GM21737 (cell line): Measurements from ENCODE around the gene CSRNP3.
A peak's percentile ranks its signal among the peaks of the same experiment; 100 is the strongest.
"Not testable (repeated sequence)": the region's sequence is repeated elsewhere in the genome, so short reads cannot be mapped to it uniquely, and the experiment has no call there.

ENCODE experiments used
- ATAC-seq: cut with Tn5 transposase; IDR thresholded peaks from one replicate; pipeline ENCODE4 v1.9.1; 2021; ENCODE audit warnings: mild to moderate bottlenecking, moderate library complexity; ENCODE audit not compliant: unreplicated experiment

CSRNP3 gene

DNA sequence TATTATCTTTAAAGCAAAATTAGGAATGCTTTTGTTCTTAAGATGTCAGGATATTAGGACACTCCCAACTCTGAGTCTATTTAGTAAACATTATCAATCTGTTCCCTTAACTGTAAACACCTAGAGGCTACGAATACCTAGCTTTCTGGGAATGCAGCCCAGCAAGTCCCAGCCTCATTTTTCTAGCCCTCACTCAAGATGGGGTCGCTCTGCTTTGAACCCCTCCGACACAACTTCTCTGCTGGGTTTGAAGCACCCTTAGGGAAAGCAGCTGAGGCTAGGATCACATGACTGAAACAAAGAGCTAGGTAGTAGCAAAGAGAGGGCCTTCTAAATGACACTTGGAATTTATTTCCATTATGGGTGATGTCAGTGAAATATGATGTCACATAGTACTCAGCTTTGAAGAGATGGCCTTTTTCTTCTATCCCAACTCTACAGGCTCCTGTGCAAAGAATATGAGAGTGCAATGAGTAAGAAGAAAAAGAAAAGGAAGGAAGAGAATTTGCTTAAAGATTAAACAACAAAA lies 114.7 kb downstream of the CSRNP3 start:
- no peak for ATAC-seq

- no peak for ATAC-seq
Observed at GRCh38 chr2:165586019-165586418, 116.5 kb downstream of the CSRNP3 start.

GRCh38 chr2:165587335-165587938 lies 117.9 kb downstream of the CSRNP3 start:
- peak; percentile 76 for ATAC-seq

GRCh38 chr2:165590999-165591398 lies 121.5 kb downstream of the CSRNP3 start:
- ATAC-seq = not testable (repeated sequence)

DNA sequence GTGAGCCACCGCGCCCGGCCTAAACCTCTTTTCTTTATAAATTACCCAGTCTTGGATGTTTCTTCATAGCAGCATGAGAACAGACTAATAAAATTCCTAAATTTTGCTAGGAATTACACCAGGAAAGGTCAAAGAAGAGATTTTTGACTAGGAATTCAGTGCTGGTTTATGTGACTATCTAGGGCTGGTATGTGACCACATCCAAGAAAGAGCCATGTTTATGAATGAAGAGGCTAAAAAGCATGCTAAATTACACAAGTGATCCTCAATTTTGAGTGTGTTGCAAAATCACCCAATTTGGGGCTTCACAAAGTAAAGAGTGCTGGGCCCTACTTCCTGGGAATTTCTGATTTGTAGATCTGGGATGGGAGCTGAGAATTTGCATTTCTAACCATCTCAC lies 123.6 kb downstream of the CSRNP3 start:
- no peak for ATAC-seq

DNA sequence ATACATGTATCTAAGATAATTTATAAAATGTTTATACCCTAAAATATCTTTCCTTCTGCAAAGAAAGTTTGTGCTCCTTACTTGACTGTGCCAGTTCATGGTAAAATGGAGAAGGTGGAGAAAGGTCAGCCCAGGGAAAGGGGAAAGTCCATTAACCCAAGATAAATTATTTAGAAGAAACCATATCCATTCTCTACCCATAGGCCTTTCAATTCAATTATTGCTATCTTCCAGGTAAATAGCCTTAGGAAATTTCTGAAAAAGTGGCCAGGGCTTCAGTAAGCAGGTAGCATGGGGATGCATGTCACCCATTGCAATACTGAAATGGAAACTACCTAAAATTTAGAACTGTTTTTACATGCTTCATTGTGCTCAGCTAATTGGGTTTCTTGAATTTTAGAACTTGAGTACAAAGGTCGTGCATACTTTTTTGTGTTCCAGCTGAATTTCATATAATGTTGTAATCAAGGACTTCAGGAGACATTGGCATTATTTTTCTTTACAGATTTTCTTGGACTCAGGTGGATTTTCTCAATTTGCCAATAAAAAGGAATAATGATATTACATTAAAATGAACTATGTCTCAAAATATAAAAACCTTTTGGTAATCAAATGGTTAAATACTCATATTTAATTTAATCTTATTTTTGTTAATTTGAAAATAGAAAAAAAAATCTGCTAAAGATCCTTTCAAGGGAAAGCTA lies 124.9 kb downstream of the CSRNP3 start:
- ATAC-seq = no peak

DNA sequence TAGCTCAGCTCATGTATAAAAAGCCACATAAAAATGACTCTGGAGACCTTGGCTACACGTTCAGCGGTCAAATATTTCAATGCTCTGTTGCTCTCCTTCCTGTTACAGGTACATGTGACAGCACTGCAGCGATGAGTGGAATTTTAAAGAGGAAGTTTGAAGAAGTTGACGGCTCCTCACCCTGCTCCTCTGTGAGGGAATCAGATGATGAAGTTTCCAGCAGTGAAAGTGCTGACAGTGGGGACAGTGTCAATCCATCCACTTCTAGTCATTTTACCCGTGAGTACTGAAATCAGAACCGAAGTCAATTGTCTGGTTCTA lies 125.4 kb downstream of the CSRNP3 start:
- peak; percentile 93 for ATAC-seq

GRCh38 chr2:165596788-165597187 lies 127.3 kb downstream of the CSRNP3 start:
- no peak for ATAC-seq

DNA sequence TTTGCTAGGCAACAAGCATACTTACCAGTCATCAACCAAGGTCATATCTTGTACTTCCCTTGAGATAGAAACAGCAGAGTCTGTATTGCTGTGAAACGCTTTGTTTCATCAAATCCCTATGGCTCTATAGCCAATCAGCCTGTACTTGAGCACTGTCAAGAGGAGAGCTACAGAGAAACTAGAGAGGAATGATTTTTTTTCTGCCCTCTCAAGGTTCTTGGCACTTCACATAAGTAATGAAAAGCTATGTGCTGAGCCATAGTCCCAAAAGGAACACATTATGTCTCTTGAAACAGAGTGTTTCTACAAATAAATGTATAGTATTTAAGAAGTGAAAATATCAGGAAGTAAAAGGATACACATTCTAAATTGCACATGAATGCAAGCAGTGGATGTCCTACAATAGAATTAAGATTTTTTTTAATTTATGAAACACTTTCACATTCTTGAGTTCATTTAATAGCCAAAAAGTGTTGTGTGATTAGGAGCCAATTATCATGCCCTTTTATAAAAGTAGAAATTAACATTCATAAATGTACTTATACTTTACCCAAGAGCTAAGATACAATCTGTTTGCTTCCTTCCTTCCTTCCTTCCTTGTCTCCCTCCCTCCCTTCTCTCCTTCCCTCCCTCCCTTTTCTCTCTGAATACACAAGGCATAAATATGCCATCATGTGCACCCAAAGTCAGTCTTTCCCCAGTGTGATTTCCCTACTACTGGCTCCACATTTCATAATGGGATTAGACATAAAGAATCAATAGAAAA lies 131.8 kb downstream of the CSRNP3 start:
- ATAC-seq = no peak

DNA sequence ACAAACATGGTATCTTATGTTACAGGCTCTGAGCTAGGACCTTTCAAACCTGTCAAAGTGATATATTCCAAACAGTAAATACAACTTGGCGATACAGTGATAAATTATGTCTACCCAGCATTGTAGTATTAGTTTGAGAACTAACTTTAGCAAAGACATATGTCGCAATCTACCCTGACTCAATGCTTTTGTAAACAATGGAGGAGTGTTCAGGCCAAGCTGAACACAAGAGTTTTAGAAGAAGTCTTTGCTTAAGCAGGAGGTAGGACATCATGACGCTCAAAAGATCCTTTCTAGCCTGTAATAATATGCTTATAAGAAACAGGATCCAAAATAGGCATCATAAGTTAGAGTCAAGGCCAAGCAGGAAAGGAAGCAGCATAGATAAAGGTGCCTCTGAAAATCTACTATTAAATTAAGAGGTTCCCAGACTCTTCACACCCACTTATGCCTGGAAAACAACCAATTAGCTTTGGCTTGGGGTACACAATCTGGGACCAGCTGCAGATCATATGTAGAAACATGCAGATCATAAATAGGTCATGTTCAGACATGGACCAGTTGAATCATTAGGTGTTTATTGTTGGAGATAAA lies 132.5 kb downstream of the CSRNP3 start:
- no peak for ATAC-seq

GRCh38 chr2:165609672-165610071 lies 140.2 kb downstream of the CSRNP3 start:
- ATAC-seq = no peak

GRCh38 chr2:165610591-165611029 lies 141.1 kb downstream of the CSRNP3 start:
- ATAC-seq = no peak

DNA sequence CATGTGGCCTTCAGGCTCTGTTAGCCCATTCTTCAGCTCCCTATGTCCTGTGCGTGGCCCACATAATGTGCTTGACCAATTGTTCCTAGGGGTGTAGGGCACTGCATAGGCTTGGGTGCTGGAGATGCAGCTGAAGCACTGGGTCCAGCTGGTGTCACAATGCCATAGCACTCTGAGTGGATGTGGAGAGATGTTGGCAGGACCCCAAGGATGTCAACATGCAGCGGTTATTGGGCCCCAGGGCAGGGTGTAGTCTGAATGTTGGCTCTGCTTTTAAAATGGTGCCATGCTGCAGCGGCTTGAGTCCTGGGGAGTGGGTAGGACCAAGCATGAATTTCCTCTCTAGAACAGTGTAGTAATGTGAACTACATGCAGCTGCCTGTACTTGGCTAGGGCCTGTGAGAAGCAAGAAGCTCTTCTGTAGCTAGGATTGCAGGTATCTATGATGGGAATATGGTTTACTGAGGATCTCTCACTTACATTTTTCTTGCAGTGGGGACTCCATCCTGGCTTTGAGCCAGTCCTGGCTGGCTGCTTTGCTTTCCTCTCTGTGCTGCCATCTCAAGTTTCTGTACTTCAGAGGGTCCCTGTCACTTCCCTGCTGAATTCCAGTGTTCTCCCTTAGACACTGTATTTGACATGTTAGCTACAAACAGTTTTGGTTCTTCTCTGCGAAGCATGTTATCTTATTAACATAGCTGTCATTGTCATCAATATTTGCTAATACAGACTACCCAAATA lies 148.4 kb downstream of the CSRNP3 start:
- no peak for ATAC-seq

DNA sequence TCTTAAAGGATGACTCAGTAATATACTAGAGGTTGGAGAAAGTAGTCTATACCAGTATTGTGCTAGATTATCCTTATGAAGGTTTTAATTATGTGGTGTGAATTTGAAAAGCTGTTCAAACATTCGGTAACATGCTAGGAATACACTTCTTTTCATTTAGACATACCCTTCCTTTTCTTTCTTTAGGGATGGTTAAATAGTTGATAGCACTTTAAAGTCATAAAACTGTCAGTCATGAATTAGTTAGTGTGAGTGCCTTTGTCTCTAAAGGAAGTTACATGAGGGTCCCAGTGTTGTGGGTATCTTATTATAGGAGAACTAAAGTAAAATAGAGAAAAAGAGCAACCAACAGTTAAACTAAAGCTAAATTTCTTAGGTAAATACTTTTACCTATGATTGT lies 149.3 kb downstream of the CSRNP3 start:
- no peak for ATAC-seq

DNA sequence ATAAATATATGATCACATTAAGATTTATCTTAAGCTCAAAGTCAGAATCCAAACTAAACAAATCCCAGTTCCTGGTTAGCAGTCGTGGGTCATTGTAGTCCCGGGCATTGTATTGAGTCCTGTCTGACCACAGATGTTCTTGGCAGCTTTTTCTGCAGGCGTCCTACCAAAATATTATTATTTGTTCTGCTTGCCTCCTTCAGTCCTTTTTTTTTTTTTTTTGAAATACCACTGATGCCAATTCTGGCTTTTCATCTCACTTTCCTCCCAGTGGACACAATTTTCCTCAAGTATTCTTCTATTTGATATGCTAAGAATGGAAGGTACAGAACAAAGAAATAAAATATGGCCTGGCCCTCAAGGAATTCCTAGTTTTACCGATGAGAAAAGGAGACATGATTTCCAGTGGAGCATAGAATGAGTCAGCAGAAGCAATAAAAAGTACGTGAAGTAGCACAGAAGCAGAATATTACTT lies 151.6 kb downstream of the CSRNP3 start:
- ATAC-seq = no peak

DNA sequence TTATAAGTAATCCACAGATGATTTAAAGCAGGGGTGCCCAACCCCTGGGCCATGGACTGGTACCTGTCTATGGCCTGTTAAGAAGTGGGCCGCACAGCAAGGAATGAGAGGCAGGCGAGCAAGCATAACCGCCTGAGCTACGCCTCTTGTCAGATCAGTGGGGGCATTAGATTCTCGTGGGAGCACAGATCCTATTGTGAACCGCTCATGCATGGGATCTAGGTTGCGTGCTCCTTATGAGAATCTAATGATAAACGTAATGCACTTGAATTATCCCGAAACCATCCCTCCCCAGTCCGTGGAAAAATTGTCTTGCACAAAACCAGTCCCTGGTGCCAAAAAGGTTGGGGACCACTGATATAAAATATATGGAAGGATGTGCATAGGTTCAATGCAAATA lies 153.7 kb downstream of the CSRNP3 start:
- ATAC-seq = no peak

DNA sequence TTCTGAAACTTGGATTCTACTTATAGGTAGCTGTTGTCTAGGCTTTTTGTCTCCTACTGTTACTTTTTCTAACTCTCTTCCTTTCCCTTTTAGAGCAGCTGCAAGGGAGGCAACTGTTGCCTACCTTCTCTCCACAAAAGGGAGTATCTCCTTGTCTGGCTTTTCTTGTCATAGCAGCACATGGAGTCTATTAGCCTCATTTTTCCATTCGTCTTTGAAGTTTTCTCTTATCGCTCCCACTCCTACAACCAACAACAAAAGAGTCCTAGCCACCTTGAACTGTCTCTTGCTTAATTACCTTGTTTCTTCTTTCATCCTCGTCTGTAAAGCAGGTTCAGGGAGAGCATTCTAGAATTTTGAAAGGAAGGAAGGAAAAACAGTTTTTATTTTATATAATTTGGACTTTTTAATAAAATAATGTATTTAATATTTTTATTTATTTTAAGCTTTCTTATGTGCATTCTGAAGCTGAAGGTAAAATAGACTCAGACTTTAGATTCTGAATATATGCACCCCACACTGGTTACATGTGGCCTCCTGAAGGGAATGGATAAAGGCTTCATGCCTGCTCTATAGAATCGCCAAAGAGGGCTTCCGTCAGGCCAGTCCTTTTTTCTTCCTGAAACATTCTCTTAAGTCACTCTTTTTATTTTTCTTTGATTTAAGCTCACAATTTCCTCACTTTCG lies 154.4 kb downstream of the CSRNP3 start:
- ATAC-seq = no peak

- no peak for ATAC-seq
Observed at GRCh38 chr2:165624470-165624800, 154.9 kb downstream of the CSRNP3 start.

GRCh38 chr2:165627470-165627869 lies 158.0 kb downstream of the CSRNP3 start:
- no peak for ATAC-seq

GRCh38 chr2:165629776-165630175 lies 160.3 kb downstream of the CSRNP3 start:
- ATAC-seq = no peak
